GM12801 (cell line): ENCODE results near the gene GMEB2.

Experiments used
- TF ChIP-seq, protein P1 (sequence below): IDR thresholded peaks from one replicate; pipeline ENCODE4 v1.5.1; 2011; ENCODE audit warnings: control low read depth; ENCODE audit not compliant: insufficient read length; ENCODE audit errors: extremely low read depth

Gene GMEB2

DNA sequence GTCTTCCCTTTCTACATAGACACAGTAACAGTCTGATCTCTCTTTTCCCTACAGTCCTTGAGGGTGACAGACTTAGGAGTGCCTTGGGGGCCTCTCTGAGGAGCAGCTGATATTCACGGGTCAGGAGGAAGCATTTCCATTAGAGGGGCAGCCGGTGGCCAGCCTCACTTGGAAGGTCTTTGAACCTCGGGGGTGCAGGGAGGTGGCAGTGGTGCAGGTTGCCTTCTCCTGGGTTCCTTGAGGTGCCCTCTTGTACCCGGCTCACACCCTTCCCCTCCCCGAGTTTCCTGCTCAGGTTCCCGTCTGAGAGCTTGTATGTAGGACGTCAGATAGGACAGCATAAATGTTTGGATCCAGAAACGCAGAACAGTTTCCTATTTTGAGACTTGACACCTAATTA is 33.7 kb upstream of the GMEB2 start:
- TF ChIP-seq, protein P1, sequence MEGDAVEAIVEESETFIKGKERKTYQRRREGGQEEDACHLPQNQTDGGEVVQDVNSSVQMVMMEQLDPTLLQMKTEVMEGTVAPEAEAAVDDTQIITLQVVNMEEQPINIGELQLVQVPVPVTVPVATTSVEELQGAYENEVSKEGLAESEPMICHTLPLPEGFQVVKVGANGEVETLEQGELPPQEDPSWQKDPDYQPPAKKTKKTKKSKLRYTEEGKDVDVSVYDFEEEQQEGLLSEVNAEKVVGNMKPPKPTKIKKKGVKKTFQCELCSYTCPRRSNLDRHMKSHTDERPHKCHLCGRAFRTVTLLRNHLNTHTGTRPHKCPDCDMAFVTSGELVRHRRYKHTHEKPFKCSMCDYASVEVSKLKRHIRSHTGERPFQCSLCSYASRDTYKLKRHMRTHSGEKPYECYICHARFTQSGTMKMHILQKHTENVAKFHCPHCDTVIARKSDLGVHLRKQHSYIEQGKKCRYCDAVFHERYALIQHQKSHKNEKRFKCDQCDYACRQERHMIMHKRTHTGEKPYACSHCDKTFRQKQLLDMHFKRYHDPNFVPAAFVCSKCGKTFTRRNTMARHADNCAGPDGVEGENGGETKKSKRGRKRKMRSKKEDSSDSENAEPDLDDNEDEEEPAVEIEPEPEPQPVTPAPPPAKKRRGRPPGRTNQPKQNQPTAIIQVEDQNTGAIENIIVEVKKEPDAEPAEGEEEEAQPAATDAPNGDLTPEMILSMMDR: no peak

DNA sequence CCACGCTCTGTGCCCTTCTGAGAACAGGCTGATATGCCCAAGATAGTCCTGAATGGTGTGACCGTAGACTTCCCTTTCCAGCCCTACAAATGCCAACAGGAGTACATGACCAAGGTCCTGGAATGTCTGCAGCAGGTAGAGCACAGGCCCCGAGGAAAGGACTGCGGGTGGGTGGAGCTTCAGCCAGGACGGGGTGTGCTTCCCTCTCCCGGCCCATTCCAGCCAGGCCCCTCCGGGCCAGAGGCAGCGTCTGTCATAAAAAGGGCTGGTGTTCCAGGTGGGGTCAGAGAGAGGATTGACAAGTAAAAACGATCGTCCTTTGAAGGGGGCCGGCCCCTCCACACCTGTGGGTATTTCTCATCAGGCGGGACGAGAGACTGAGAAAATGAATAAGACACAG is 32.5 kb upstream of the GMEB2 start:
- TF ChIP-seq, protein P1: no peak

DNA sequence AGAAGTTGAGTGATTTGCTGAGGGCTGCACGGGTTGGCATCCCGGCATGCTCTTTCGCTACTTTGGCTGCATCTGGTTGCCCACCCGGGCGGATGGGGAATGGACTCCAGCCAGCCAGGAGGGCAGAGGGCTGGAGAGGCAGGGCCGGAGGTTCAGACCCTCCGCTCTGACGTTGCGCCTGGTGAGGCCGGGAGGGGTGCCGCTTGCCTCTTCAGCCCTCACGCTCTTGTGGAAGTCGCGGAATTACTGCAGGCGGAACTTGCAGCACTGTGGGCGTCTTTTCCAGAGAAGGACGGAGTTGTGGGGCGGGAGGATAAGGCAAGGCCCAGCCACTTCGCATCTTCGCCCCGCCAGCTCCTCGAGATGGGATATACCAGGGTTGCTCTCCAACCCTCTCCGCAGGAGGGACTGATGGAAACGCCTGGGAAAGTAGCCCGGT is 31.9 kb upstream of the GMEB2 start:
- TF ChIP-seq, protein P1: no peak

DNA sequence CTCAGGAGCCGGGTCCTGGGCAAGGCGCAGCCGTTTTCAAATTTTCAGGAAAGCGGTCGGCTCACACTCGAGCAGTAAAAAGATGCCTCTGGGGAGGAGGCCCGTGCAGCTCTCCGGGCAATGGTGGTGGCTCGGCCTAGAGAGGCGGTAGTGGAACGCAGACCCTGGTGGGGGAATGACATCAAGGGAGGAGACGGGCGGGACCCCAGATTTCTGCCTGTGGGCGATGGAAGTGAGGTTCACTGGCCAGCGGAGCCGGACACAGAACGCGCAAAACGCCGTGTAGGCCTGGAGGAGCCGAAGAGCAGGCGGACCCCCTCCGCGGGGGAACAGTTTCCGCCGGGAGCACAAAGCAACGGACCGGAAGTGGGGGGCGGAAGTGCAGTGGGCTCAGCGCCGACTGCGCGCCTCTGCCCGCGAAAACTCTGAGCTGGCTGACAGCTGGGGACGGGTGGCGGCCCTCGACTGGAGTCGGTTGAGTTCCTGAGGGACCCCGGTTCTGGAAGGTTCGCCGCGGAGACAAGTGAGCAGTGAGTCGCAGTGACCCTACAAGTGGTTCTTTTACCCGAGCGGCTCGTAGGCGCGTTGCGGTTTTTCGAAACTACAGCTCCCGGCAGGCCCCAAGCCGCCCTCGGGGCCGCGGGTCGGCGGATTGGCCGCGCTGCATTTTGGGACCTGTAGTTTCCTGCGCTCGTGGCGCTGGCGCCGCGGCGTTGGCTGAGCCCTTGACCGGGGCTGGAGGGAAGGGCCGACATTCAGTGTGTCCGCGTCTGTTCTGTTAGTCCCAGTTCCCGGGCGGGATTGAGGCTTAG is 31.2 kb upstream of the GMEB2 start, which contains the start of gene RTEL1:
Gene RTEL1, plus strand, starts transcription at position 376 of the 812 bp plus-strand sequence. CDS start 1,091 bp downstream, outside the sequence.
- TF ChIP-seq, protein P1: no peak

DNA sequence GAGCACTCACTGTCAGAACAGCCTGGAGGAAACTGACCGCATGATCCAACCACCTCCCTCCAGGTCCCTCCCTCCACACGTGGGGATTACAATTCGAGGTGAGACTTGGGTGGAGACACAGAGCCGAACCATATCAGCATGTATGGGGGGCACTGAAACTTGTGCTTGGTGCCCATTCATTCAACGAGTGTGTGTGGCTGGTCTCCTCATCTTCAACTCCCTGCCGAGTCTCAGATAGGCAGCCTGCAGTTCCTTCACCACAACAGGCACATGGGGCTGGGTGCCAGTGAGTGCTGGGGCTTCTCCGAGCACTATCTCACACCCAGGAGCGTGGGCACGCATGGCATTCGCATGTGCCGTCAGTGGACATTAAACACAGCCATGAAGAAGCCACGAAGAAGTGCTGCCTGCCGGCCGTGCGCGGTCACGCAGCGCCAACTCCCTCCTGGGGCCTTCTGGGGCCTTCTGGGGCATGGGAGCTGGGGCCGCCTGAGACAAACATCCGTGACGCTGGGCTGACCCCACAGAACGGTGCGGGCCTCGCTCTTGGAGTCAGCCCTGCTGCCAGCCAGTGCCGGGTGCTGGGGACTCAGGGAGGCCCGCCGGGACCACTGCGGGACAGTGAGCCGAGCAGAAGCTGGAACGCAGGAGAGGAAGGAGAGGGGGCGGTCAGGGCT is 30.5 kb upstream of the GMEB2 start:
- TF ChIP-seq, protein P1: no peak

DNA sequence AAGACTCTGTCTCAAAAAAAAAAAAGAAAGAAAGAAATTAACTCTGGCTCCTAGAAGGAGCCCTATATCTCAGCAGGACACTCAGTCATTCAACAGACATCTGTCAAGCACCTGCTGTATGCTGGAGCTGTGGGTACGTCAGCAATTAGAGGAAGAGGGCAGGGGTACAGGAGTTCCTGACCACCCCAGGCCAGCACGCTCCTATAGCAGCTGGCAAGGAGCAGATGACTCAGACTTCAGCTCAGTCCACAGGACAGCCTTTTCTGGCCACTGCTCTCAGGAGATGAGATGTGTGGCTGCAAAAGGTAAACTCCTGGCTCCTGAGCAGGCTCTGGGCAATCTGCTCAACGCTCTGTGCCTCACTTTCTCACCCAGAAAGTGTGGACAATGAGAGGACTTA is 29.6 kb upstream of the GMEB2 start:
- TF ChIP-seq, protein P1: no peak

DNA sequence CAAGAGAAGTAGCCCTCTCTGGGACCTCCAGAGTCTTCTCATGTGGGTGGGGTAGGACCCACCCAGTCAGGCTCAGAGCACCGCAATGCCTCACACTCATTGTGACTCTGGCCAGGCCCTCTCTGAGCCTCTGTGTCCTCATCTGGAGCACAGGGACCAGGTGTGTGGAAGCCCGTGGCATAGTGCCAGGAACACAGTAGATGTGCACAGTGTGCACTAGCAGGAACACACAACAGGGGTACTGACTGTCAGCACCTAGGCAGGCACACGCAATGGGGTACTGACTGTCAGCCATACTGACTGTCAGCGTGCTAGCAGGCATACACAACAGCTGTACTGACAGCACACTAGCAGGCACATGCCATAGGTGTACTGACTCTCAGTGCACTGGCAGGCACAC is 28.3 kb upstream of the GMEB2 start:
- TF ChIP-seq, protein P1: no peak
